LNCAP (cell line): Measurements from ENCODE around the gene COPS7A.
A peak's percentile ranks its signal among the peaks of the same experiment; 100 is the strongest.

Source experiments
- CTCF ChIP-seq: fragments of 450-650 bp; IDR thresholded peaks from 2 replicates; pipeline ENCODE4 v1.5.1; 2017; ENCODE audit warnings: mild to moderate bottlenecking

Gene COPS7A

GRCh38 chr12:6735448-6736191, 11.8 kb downstream of the COPS7A start:
- peak; percentile 91 for TF ChIP-seq CTCF

GRCh38 chr12:6736754-6737153, 12.9 kb downstream of the COPS7A start:
- no peak for TF ChIP-seq CTCF

- TF ChIP-seq CTCF: no peak
These were observed 19.0 kb downstream of the COPS7A start for GRCh38 chr12:6742834-6743233.

- TF ChIP-seq CTCF: no peak
These were observed 22.1 kb downstream of the COPS7A start for GRCh38 chr12:6745741-6746525.

GRCh38 chr12:6747216-6747615, 23.4 kb downstream of the COPS7A start:
- TF ChIP-seq CTCF: no peak

GRCh38 chr12:6748761-6749160, 24.9 kb downstream of the COPS7A start:
- TF ChIP-seq CTCF: no peak

GRCh38 chr12:6750506-6750905, 26.7 kb downstream of the COPS7A start:
- TF ChIP-seq CTCF: no peak
